ENCODE measurements around the gene ZNF296.
A peak's percentile ranks its signal among the peaks of the same experiment; 100 is the strongest.

The ZNF296 gene

DNA sequence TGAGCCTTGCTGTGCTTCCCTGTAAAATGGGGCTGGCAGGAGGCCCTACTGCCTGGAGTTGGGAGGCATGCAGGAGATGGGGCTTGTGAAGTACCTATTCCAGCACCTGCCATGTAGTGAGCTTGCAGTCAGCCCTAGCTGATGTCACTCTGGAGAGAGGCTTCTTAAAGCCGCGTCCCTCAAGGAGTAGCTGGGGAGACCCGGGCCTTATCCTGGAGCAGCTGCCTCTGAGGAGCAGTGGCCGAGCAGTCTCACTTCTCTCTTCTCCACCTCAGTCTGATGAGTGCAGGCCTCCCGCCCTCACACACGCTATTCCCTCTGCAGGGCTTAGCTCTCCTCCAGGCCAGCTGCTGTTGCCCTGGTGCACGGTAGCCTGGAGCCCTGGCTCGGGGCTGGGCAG, 19.4 kb downstream of the ZNF296 start:
- DNase-seq, result no peak

DNA sequence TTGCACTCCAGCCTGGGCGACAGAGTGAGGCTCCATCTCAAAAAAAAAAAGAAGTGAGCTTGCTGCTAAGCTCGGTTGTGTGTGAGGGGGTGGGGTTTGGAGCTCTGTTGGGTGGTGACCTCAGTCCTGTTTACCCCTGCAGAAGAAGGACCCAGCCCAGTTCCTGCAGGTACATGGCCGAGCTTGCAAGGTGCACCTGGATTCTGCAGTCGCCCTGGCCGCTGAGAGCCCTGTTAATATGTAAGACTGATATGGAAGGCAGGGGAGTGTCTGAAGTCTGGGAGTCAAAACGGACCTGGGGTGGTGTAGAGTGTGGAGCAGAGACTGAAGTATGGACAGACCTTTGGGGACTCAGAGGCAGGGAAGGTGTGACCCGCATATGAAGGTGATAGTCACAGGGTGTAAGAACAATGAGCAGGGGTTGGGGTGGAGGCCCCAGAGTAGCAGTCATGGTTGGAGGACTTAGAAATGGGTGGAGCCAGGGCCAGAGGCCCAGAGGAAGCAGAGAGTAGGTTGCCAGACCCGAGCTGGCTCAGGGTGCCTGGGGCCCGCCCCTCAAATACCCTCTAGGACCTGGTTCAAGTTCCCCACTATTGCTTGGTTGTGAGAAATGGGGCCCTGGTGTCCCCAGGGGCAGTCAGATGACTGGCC, 24.2 kb downstream of the ZNF296 start:
- no peak for DNase-seq

DNA sequence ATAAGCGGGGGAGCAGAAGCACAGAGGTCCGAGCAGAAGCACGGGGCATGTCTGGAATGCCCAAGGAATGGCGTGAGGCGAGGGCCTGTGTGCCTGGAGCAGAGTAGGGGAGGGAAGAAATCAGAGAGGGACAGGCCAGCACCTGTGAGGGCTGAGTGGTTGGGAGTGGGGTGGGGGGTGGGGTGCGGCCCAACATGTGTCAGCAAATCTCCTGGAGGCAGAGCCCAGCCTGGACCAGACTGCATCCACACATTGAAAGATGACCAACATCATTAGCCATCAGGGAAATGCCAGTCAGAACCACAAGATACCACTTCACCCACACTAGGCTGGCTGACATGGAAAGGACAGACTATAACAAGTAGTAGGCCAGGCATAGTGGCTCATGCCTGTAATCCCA, 26.2 kb downstream of the ZNF296 start:
- DNase-seq, result no peak

DNA sequence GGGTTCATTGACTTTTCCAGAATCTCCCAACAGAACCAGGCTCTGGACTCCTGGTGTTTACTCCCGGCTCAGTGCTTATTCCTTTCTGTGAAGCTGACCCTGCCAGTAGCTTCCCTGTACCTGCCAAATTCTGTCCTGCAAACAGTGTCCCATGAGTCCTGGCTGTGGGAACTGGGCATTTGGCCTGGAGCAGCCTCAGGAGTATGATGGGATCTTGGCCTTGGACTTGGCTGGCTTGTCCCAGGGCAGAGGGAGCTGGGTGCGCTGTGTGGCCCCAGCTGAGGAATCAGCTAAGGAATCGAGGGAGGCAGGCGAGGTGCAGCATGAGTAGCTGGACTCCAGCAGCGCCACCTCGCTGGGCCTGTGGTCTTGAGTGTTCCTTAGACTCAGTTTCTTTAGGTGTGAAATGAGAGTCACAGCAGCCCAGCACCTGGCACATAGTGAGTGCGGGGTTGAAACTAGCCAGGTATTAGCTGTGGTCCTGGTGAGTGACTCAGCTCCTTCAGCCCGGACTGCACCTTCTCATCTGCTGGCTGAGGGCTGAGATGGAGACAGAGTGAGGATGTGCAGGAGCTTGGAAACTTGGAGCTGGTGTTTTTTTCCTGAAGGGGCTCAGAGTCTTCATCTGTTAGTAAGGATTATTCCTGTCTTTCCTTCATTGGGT, 27.1 kb downstream of the ZNF296 start:
- no peak for DNase-seq

DNA sequence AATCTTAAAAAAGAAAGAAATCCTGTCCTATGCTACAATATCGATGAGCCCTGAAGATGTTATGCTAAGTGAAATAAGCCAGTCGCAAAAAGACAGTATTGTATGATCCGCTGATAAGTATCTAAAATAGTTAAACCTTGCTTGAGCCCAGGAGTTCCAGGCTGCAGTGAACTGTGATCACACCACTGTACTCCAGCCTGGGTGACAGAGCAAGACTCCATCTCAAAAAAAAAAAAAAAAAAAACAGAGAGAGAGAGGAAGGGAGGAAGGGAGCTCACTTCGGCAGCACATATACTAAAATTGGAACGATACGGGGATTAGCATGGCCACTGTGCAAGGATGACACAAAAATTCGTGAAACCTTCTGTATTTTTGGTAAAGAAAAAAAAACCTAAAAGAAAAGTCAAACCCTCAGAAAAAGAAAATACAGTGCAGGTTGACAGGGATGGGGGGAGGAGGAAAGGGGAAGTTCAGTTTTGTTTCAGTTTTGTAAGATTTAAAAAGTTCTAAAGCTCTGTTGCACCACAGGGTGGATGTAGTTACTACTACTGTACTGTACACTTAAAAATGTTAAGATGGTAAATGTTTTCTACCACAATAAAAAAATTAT, 29.0 kb downstream of the ZNF296 start:
- DNase-seq, result no peak

DNA sequence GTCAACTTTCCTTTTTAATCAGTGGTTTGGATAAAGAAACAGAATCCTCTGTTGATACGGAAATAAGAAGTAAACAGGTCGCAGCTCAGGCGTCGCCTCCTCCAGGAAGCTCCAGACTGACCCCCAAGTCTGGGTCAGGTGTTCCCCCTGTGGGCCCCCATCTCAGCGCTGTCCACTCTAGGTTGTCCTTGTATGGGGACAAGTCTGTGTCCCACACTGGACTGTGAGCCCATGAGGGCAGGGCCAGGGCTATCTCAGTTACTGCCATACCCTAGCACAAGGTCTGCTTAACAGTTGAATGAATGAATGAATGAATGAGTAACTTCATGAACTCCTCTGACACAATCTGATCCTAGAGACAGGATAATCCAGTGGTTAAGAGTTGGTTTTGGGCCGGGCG, 29.9 kb downstream of the ZNF296 start:
- DNase-seq, result no peak

DNA sequence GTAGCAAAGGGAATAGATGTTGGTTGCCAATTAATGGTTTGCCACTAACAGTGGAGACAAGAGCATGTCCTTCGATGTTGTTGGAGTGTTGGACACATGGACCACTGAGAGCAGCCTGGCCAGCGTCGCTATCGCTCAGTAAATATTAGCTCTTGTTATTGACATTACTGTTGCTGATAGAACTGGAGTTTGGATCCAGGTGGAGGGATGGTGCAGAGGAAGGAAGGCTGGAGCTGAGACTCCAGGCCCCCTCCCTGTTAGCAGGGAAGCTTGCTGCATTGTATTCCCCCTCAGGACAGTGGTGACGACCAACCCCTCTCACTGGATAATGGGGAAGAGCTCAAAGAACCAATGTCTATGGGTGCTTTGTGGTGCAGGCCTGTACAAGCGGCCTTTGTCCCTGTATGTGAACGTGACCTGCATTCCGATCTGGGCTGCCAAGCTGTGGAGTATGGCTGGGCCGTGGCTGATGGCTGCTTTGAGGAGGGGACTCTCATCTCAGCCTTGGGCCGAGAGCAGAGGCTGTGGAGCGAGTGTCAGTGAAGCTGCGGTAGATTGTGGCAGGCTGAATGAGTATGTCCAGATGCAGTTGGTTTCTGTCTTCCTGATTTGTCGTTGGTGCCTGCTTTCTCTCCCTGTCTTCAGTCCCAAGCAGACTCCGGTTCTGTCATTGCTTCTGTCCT, 30.5 kb downstream of the ZNF296 start:
- no peak for DNase-seq

DNA sequence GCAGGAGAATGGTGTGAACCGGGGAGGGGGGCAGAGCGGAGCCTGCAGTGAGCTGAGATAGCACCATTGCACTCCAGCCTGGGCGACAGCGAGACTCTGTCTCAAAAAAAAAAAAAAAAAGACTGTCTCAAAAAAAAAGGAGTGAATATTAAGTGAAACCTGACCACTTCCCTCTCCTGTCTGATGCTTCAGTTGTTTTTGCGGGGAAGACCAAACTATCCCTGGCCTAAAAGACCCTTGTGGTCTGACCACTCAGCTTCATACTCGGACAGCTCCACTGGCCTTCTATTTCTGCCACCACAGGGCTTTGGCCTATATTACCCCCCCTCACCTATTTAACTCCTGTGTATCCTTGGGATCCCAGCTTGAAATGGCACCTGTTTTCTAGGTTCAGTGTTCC, 35.2 kb downstream of the ZNF296 start:
- no peak for DNase-seq

DNA sequence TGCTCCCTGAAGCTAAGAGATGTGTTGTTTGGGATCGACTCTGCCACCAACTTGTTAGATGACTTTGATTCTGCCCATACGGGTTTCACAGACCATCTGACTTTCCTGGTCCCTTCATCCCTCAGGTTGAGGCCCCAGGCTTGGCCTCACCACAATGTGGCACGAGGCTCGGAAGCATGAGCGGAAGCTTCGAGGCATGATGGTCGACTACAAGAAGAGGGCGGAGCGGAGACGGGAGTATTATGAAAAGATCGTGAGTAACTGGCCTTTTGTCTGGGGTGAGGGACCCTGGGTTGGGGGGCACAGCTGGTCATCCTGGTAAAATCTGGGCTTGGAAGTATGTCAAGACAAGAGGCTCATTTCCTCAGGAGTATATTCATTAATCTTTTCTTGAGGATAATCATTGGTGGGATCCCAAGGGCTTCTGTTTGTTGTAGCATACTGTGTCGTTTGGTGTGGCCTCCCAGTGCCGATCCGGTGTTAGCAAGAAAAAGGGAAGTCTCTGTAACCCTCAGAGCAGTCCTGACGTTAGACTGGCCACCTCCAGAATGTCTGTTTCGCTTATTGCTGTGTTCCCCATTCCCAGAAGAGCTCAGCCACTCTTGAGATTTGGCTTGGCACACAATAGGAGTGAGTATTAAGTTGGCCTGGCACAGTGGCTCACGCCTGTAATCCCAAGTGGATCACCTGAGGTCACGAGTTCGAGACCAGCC, 36.1 kb downstream of the ZNF296 start:
- no peak for DNase-seq

DNA sequence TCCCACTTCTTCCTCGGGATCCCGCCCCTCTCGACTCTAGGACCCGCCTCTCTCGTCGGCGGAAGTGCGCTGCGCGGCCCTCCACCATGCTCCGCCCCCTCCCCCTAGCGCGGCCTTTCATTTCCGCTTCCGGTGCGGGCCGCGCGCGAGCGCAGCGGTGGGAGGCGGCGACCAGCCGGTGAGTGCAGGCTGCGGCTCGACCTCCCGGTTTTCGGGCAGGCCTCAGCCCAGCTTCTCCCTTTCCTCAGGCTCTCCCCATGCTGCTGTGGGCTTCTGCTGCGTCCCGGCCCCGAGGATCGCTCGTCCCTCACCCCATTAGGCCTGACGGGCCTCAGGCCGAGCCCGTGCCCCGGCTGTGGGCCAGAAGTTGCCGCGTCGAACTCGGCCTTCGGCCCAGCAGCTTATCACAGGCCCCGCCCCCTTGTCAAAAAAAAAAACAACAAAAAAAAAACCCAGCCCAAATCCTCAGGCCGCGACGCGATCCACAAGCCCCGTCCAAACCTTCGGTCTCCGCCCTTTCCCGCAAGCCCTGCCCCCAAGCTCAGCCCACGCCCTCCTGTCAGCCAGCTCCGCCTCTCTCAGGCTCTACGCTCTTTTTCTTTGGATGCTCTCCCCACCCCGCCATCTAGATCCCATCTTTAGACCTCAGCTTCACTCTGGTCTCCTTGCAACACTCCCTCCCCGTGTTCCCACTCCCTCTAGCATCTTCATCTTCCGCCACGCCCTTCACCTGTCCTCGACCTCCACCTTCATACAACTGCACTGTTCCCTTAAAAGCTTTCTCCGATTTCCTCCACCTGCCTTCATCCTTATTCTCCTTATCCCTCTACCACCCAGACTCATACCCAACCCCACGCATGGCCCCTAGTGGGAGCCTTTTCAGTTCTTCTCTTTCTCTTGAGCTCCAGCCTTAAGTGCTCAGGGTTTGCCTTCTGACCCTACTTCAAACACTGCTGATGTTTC, 37.1 kb downstream of the ZNF296 start, which contains the start of gene CLASRP:
CLASRP (plus strand) TSS at position 115 of the 963 bp plus-strand sequence. CDS start 1,168 bp downstream, outside the sequence.
- peak; percentile 90 for DNase-seq

DNA sequence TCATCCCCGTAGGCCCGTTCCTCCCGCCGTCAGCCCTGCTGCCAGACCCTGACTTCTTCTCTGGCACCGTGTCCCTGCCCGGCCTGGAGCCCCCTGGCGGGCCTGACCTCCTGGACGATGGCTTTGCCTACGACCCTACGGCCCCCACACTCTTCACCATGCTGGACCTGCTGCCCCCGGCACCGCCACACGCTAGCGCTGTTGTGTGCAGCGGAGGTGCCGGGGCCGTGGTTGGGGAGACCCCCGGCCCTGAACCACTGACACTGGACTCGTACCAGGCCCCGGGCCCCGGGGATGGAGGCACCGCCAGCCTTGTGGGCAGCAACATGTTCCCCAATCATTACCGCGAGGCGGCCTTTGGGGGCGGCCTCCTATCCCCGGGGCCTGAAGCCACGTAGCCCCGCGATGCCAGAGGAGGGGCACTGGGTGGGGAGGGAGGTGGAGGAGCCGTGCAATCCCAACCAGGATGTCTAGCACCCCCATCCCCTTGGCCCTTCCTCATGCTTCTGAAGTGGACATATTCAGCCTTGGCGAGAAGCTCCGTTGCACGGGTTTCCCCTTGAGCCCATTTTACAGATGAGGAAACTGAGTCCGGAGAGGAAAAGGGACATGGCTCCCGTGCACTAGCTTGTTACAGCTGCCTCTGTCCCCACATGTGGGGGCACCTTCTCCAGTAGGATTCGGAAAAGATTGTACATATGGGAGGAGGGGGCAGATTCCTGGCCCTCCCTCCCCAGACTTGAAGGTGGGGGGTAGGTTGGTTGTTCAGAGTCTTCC, 38.7 kb downstream of the ZNF296 start:
- no peak for DNase-seq

DNA sequence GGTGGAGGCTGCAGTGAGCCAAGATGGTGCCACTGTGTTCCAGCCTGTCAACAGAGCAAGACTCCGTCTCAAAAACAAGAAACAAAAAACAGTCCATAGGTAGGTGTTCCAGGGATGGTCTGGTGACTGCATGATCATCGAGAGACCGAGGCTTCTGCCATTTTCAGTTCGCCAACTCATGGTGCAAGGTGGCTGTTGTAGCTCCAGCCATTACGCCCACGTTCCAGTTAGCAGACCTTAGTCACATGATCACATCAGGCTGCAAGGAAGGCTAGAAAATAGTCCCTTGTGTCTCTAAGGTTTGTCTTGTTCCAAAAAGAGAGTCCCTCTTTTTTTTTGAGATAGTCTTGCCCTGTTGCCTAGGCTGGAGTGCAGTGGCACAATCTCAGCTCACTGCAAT, 40.5 kb downstream of the ZNF296 start:
- DNase-seq, result no peak

DNA sequence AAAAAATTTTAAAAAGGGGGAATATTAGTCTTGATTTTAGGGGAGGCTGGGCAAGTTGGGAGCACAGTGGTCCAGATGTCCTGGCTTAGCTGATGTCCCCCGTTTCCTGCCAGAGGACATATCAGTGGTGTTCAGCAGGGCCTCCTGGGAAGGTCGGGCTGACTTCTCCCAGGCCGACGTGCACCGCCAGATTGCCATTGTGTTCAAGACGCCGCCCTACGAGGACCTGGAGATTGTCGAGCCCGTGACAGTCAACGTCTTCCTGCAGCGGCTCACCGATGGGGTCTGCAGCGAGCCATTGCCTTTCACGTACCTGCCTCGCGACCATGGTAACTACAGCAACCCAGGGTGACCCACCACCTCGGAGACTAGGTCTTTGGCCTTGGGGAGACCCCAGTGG, 43.9 kb downstream of the ZNF296 start:
- DNase-seq, result no peak

DNA sequence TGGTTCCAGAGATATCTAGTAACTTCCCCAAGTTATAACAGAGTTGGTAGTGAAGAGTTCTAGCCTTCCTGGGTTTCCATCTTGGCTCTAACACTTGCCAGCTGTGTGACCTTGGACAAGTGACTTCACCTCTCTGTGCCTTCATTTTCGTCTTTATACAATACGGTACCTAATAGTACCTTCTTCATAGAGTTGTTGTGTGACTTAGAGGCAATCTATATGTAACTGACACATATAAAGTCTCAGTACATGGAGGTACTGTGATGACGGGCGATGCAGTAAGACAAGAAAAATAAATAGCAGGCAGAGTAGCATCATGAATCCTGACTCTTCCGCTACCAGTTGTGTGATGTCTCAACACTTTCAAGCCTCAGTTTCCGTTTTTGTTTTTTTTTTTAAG, 45.5 kb downstream of the ZNF296 start:
- DNase-seq, result no peak

DNA sequence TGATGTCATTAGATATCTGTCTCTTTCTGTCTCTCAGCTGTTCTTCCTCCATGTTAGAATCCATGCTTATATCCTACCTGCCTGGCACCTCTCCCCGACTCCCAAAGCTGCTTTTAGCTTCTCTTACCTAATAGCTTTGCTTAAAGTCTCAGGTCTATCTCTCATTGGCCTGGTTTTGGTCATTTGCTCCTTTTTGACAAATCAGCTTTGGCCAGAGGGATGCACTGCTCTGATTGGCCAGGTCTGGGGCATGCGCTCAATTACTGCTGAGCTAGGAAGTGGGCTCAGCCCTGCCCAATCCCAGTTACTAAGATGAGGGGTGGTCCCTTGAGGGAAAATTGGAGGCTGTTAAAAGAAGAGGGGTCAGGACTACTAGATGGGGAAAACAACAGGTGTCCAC, 48.9 kb downstream of the ZNF296 start:
- no peak for DNase-seq

DNA sequence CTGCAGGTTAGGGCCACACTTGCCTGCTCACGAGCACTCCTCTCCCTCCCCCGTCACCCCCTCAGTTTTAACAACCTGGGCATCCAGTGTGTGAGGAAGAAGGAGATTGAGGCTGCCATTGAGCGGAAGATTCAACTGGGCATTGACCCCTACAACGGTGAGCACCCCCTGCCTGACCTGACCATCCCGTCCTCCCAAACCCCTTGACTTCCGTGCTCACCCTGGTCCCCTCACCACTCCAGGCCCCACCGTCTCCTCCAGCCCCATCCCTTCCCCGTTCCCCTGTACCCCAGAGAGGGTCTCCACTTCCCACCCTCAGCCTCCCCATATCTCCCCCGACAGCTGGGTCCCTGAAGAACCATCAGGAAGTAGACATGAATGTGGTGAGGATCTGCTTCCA, 51.0 kb downstream of the ZNF296 start:
- no peak for DNase-seq

DNA sequence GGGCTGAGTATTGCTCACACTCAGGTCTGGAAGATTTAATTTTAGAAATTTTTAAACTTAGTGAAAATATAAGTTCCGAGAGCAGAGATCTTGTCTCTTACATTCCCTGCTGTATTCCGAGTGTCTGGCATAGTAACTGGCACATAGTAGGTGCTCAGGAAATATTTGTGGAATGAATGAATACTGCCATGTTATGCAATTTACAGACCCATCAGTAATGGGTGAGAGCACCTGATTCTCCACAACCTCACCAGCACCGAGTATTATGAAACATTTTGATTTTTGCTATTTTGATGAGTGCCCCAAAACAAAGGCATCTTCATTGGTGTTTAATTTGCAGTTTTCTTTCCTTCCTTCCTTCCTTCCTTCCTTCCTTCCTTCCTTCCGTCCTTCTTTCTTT, 53.2 kb downstream of the ZNF296 start:
- DNase-seq, result no peak

DNA sequence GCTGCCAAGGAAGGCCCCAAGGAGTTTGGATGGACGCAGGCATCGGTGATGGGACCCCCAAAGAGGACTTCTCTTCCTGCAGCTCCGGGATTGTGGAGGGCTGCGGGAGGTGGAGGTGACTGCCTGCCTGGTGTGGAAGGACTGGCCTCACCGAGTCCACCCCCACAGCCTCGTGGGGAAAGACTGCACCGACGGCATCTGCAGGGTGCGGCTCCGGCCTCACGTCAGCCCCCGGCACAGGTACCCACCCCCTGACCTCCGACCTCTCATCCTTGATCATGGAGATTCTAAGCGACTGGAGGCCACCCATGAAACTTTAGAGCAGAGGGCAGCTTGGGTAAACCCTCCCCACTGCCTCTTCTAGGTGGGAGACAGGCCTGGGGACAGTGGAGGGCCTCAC, 54.3 kb downstream of the ZNF296 start:
- DNase-seq, result no peak

Measured in fibroblast of skin of right biceps (primary cell).